GM23338 (cell line): Measurements from ENCODE around the gene MXRA7. TPM values are rescaled to one million over a fixed set of nuclear protein-coding genes. Genes with fewer than 3 reads are reported as not detected.

Source experiments
- ATAC-seq: fragments of 200-7000 bp; cut with Tn5 transposase; 3 replicates; pipeline ENCODE4 v1.9.1; 2020
- DNase-seq: peaks from one replicate; pipeline ENCODE4 v3.0.0-alpha.2; 2015; ENCODE audit warnings: low spot score
- H2AFZ ChIP-seq: fragments of 200-600 bp; sonication (generic); 2 replicates; pipeline ENCODE4 v1.8.0; 2016; ENCODE audit warnings: antibody characterized with exemption, mild to moderate bottlenecking, moderate library complexity
- H3F3A ChIP-seq: fragments of 200-600 bp; sonication (generic); replicated peaks from 2 replicates; pipeline ENCODE4 v1.8.0; 2017; ENCODE audit warnings: antibody characterized with exemption, mixed run types, low read depth
- H3K27ac ChIP-seq: fragments of 200-600 bp; sonication (generic); 2 replicates; pipeline ENCODE4 v1.6.1; 2016; ENCODE audit warnings: low read depth
- H3K27me3 ChIP-seq: fragments of 200-600 bp; sonication (generic); 2 replicates; pipeline ENCODE4 v1.8.0; 2016; ENCODE audit warnings: mild to moderate bottlenecking, mixed run types, moderate library complexity; ENCODE audit not compliant: insufficient read depth
- H3K36me3 ChIP-seq: fragments of 200-600 bp; sonication (generic); 2 replicates; pipeline ENCODE4 v1.8.0; 2016; ENCODE audit warnings: mild to moderate bottlenecking; ENCODE audit not compliant: insufficient read depth
- H3K4me1 ChIP-seq: fragments of 200-600 bp; sonication (generic); 2 replicates; pipeline ENCODE4 v1.8.0; 2016; ENCODE audit warnings: mild to moderate bottlenecking, moderate library complexity; ENCODE audit not compliant: insufficient read depth
- H3K4me2 ChIP-seq: fragments of 200-600 bp; sonication (generic); 2 replicates; pipeline ENCODE4 v1.7.1; 2017; ENCODE audit warnings: mixed run types
- H3K4me3 ChIP-seq: fragments of 200-600 bp; sonication (generic); 2 replicates; pipeline ENCODE4 v1.6.1; 2016; ENCODE audit warnings: mixed run types
- H3K79me2 ChIP-seq: fragments of 200-600 bp; sonication (generic); replicated peaks from 2 replicates; pipeline ENCODE4 v1.8.0; 2017; ENCODE audit warnings: mild to moderate bottlenecking; ENCODE audit not compliant: insufficient read depth
- H3K9me2 ChIP-seq: fragments of 200-600 bp; sonication (generic); 2 replicates; pipeline ENCODE4 v1.8.0; 2017; ENCODE audit not compliant: insufficient read depth
- H4K20me1 ChIP-seq: fragments of 200-600 bp; sonication (generic); replicated peaks from 2 replicates; pipeline ENCODE4 v1.8.0; 2017; ENCODE audit warnings: mild to moderate bottlenecking; ENCODE audit not compliant: insufficient read depth
- H3K27ac Mint-ChIP-seq: 2 replicates; pipeline ENCODE4 v1.8.0; 2020; ENCODE audit warnings: inconsistent platforms, mild to moderate bottlenecking, moderate library complexity, mixed read lengths
- H3K27me3 Mint-ChIP-seq: 3 replicates; pipeline ENCODE4 v1.8.0; 2022; ENCODE audit warnings: low read depth, mild to moderate bottlenecking, moderate library complexity, mixed read lengths, inconsistent platforms; ENCODE audit not compliant: insufficient read depth, poor library complexity
- H3K36me3 Mint-ChIP-seq: 3 replicates; pipeline ENCODE4 v1.8.0; 2021; ENCODE audit warnings: low read depth, mild to moderate bottlenecking, inconsistent platforms, moderate library complexity, mixed read lengths
- H3K4me1 Mint-ChIP-seq: 3 replicates; pipeline ENCODE4 v1.8.0; 2020; ENCODE audit warnings: mild to moderate bottlenecking, inconsistent platforms, mixed read lengths
- H3K4me3 Mint-ChIP-seq: 3 replicates; pipeline ENCODE4 v1.8.0; 2021; ENCODE audit warnings: moderate library complexity, mild to moderate bottlenecking, inconsistent platforms, mixed read lengths
- H3K9me3 Mint-ChIP-seq: 3 replicates; pipeline ENCODE4 v1.8.0; 2020; ENCODE audit warnings: moderate library complexity, mild to moderate bottlenecking, inconsistent platforms, mixed read lengths
- CREB1 ChIP-seq: fragments of 250-450 bp; sonication (Bioruptor Pico); IDR thresholded peaks from 2 replicates; pipeline ENCODE4 v1.5.0; 2020; ENCODE audit warnings: low read depth, mild to moderate bottlenecking, moderate library complexity
- EZH2 ChIP-seq: fragments of 200-600 bp; sonication (generic); IDR thresholded peaks from one replicate; pipeline ENCODE4 v1.8.0; 2017; ENCODE audit warnings: antibody characterized with exemption, mild to moderate bottlenecking, low read depth; ENCODE audit not compliant: unreplicated experiment
- JUNB ChIP-seq: IDR thresholded peaks from one replicate; pipeline ENCODE4 v1.6.1; 2016; ENCODE audit warnings: antibody characterized with exemption; ENCODE audit not compliant: unreplicated experiment
- NANOG ChIP-seq: IDR thresholded peaks from 2 replicates; pipeline ENCODE4 v1.6.1; 2016; ENCODE audit warnings: antibody characterized with exemption, borderline replicate concordance
- POLR2AphosphoS5 ChIP-seq: IDR thresholded peaks from 2 replicates; pipeline ENCODE4 v1.6.1; 2016; ENCODE audit warnings: antibody characterized with exemption, low read depth
- STAT1 ChIP-seq: IDR thresholded peaks from one replicate; pipeline ENCODE4 v1.6.1; 2016; ENCODE audit warnings: antibody characterized with exemption; ENCODE audit not compliant: unreplicated experiment
- ZNF114 ChIP-seq: fragments of 250-450 bp; sonication (Bioruptor Pico); IDR thresholded peaks from 2 replicates; pipeline ENCODE4 v1.5.0; 2020; ENCODE audit warnings: mild to moderate bottlenecking, moderate library complexity
- ZNF331 ChIP-seq: fragments of 250-450 bp; sonication (Bioruptor Pico); IDR thresholded peaks from 2 replicates; pipeline ENCODE4 v1.5.0; 2020; ENCODE audit warnings: low read depth, mild to moderate bottlenecking, moderate library complexity
- polyA plus RNA-seq: library from polyadenylated mRNA; unstranded; fragments of >200 nt; fragmentation: Nextera tagmentation; extraction: Ambion mirVana; gene quantifications from 2 replicates; pipeline ENCODE4 v1.2.1, GENCODE V29; 2016
- total RNA-seq: library from RNA; depleted of rRNA; stranded (reverse); fragments of >200 nt; shearing (Covaris generic); gene quantifications from 2 replicates; pipeline ENCODE4 v1.2.3, GENCODE V29; 2014
- TF ChIP-seq, protein P1 (sequence below): fragments of 250-450 bp; sonication (Bioruptor Pico); IDR thresholded peaks from 2 replicates; pipeline ENCODE4 v1.5.0; 2020; ENCODE audit warnings: mild to moderate bottlenecking, moderate library complexity
- TF ChIP-seq, protein P2 (sequence below): IDR thresholded peaks from one replicate; pipeline ENCODE4 v1.6.1; 2018; ENCODE audit warnings: antibody characterized with exemption; ENCODE audit not compliant: unreplicated experiment
- TF ChIP-seq, protein P3 (sequence below), 2 experiments: fragments of 200-600 bp in 1 of 2; sonication (generic) in 1 of 2; conservative IDR thresholded peaks; 2 replicates each; pipeline versions ENCODE4 v1.5.1 to v1.6.1; 2016 to 2017; ENCODE audit warnings: antibody characterized with exemption in 2 of 2, low read depth in 2 of 2, mild to moderate bottlenecking in 2 of 2, moderate library complexity in 1 of 2

Gene MXRA7
- total and polyA plus RNA-seq, 2 experiments from 2014 or later, result 12.1 to 46.6 TPM

DNA sequence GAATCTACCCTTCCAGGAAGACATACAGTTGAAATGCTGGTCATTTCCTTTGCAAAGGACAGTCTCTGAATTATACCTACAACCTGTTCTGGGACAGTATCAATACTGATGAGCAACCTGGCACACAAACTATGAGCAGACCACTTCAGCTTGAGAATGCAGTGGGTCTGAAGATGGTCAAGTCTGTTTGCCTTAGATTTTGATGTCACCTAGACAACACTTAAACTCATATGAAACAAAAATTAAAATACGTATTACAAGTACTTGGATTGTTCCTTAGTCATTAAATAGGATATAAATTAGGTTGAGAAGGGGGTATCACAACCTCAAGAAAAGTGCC is 22.8 kb upstream of the MXRA7 start:
- peak overlapping the region; percentile 83; the same call in 1 of the 2 replicates for H3K27ac Mint-ChIP-seq
- H3K4me3 Mint-ChIP-seq, result peak overlapping the region; percentile 99
- peaks cover 23% of the 10 kb centered on the region for H3K4me1 Mint-ChIP-seq
- Histone ChIP-seq H3K4me2 (peak overlapping the region; percentile 99), H3K79me2 (peaks cover 63% of the 10 kb centered on the region), H3F3A (peaks cover 48% of the 10 kb centered on the region), H4K20me1 (peaks cover 38% of the 10 kb centered on the region), H3K9me2 (no peaks in the 10 kb centered on the region), H3K4me1 (peaks cover 8% of the 10 kb centered on the region; the same call in 1 of the 2 replicates), H3K27ac (0 out of 2 replicates have a peak overlapping the region, but pooled peaks have one; percentile 1), H2AFZ (no peak overlapping the region), H3K4me3 (peak overlapping the region; percentile 97), H3K27me3 (no peaks in the 10 kb centered on the region), H3K36me3 (peaks cover 37% of the 10 kb centered on the region)
- peaks cover 25% of the 10 kb centered on the region for H3K27me3 Mint-ChIP-seq
- peaks cover 9% of the 10 kb centered on the region; the same call in 2 of the 3 replicates for H3K9me3 Mint-ChIP-seq
- peaks cover 73% of the 10 kb centered on the region for H3K36me3 Mint-ChIP-seq
- ATAC-seq, result no peak
- DNase-seq, result no peak
- no peak for TF ChIP-seq JUNB
- no peak for TF ChIP-seq POLR2AphosphoS5
- TF ChIP-seq, protein P1, sequence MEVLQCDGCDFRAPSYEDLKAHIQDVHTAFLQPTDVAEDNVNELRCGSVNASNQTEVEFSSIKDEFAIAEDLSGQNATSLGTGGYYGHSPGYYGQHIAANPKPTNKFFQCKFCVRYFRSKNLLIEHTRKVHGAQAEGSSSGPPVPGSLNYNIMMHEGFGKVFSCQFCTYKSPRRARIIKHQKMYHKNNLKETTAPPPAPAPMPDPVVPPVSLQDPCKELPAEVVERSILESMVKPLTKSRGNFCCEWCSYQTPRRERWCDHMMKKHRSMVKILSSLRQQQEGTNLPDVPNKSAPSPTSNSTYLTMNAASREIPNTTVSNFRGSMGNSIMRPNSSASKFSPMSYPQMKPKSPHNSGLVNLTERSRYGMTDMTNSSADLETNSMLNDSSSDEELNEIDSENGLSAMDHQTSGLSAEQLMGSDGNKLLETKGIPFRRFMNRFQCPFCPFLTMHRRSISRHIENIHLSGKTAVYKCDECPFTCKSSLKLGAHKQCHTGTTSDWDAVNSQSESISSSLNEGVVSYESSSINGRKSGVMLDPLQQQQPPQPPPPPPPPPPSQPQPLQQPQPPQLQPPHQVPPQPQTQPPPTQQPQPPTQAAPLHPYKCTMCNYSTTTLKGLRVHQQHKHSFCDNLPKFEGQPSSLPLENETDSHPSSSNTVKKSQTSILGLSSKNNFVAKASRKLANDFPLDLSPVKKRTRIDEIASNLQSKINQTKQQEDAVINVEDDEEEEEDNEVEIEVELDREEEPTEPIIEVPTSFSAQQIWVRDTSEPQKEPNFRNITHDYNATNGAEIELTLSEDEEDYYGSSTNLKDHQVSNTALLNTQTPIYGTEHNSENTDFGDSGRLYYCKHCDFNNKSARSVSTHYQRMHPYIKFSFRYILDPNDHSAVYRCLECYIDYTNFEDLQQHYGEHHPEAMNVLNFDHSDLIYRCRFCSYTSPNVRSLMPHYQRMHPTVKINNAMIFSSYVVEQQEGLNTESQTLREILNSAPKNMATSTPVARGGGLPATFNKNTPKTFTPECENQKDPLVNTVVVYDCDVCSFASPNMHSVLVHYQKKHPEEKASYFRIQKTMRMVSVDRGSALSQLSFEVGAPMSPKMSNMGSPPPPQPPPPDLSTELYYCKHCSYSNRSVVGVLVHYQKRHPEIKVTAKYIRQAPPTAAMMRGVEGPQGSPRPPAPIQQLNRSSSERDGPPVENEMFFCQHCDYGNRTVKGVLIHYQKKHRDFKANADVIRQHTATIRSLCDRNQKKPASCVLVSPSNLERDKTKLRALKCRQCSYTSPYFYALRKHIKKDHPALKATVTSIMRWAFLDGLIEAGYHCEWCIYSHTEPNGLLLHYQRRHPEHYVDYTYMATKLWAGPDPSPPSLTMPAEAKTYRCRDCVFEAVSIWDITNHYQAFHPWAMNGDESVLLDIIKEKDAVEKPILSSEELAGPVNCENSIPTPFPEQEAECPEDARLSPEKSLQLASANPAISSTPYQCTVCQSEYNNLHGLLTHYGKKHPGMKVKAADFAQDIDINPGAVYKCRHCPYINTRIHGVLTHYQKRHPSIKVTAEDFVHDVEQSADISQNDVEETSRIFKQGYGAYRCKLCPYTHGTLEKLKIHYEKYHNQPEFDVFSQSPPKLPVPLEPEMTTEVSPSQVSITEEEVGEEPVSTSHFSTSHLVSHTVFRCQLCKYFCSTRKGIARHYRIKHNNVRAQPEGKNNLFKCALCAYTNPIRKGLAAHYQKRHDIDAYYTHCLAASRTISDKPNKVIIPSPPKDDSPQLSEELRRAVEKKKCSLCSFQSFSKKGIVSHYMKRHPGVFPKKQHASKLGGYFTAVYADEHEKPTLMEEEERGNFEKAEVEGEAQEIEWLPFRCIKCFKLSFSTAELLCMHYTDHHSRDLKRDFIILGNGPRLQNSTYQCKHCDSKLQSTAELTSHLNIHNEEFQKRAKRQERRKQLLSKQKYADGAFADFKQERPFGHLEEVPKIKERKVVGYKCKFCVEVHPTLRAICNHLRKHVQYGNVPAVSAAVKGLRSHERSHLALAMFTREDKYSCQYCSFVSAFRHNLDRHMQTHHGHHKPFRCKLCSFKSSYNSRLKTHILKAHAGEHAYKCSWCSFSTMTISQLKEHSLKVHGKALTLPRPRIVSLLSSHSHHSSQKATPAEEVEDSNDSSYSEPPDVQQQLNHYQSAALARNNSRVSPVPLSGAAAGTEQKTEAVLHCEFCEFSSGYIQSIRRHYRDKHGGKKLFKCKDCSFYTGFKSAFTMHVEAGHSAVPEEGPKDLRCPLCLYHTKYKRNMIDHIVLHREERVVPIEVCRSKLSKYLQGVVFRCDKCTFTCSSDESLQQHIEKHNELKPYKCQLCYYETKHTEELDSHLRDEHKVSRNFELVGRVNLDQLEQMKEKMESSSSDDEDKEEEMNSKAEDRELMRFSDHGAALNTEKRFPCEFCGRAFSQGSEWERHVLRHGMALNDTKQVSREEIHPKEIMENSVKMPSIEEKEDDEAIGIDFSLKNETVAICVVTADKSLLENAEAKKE (CRISPR knock-in tag), result no peak
- no peak for TF ChIP-seq ZNF331 (CRISPR knock-in tag)
- TF ChIP-seq, protein P2, sequence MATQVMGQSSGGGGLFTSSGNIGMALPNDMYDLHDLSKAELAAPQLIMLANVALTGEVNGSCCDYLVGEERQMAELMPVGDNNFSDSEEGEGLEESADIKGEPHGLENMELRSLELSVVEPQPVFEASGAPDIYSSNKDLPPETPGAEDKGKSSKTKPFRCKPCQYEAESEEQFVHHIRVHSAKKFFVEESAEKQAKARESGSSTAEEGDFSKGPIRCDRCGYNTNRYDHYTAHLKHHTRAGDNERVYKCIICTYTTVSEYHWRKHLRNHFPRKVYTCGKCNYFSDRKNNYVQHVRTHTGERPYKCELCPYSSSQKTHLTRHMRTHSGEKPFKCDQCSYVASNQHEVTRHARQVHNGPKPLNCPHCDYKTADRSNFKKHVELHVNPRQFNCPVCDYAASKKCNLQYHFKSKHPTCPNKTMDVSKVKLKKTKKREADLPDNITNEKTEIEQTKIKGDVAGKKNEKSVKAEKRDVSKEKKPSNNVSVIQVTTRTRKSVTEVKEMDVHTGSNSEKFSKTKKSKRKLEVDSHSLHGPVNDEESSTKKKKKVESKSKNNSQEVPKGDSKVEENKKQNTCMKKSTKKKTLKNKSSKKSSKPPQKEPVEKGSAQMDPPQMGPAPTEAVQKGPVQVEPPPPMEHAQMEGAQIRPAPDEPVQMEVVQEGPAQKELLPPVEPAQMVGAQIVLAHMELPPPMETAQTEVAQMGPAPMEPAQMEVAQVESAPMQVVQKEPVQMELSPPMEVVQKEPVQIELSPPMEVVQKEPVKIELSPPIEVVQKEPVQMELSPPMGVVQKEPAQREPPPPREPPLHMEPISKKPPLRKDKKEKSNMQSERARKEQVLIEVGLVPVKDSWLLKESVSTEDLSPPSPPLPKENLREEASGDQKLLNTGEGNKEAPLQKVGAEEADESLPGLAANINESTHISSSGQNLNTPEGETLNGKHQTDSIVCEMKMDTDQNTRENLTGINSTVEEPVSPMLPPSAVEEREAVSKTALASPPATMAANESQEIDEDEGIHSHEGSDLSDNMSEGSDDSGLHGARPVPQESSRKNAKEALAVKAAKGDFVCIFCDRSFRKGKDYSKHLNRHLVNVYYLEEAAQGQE, result no peak
- TF ChIP-seq NANOG, result no peak
- no peak for TF ChIP-seq EZH2
- TF ChIP-seq CREB1 (CRISPR knock-in tag), result no peak
- TF ChIP-seq STAT1, result no peak
- TF ChIP-seq ZNF114 (CRISPR knock-in tag), result no peak
- TF ChIP-seq, protein P3, sequence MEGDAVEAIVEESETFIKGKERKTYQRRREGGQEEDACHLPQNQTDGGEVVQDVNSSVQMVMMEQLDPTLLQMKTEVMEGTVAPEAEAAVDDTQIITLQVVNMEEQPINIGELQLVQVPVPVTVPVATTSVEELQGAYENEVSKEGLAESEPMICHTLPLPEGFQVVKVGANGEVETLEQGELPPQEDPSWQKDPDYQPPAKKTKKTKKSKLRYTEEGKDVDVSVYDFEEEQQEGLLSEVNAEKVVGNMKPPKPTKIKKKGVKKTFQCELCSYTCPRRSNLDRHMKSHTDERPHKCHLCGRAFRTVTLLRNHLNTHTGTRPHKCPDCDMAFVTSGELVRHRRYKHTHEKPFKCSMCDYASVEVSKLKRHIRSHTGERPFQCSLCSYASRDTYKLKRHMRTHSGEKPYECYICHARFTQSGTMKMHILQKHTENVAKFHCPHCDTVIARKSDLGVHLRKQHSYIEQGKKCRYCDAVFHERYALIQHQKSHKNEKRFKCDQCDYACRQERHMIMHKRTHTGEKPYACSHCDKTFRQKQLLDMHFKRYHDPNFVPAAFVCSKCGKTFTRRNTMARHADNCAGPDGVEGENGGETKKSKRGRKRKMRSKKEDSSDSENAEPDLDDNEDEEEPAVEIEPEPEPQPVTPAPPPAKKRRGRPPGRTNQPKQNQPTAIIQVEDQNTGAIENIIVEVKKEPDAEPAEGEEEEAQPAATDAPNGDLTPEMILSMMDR (conservative IDR thresholded peaks at IDR 0.05; ENCODE audit: low read depth in 2 of 2), result no peak
